Activated B cell treated with CpG ODN at 0.5 μM for 24 hours (primary cell): ENCODE measurements around the gene HIGD2A. TPM values are rescaled to one million over a fixed set of nuclear protein-coding genes. Genes with fewer than 3 reads are reported as not detected.
"Not testable (repeated sequence)": the region's sequence is repeated elsewhere in the genome, so short reads cannot be mapped to it uniquely, and the experiment has no call there.

Source experiments
- ATAC-seq: fragments of 200-7000 bp; cut with Tn5 transposase; one replicate; pipeline ENCODE4 v1.10.0; 2021; ENCODE audit warnings: low read depth, mild to moderate bottlenecking, moderate library complexity
- CTCF ChIA-PET: fragments of 350-600 bp; sonication (Branson Sonifier 250); formaldehyde crosslinking; loops from one replicate; lab custom pipeline; 2021; ENCODE audit warnings: antibody characterized with exemption; lab: Charles Lee
- POLR2A ChIA-PET: fragments of 350-600 bp; sonication (Branson Sonifier 250); formaldehyde crosslinking; loops from one replicate; lab custom pipeline; 2021; ENCODE audit warnings: antibody characterized with exemption; lab: Charles Lee
- DNase-seq: peaks from one replicate; pipeline ENCODE4 v3.0.0; 2022
- H3K27ac Mint-ChIP-seq: one replicate; pipeline ENCODE4 v1.8.0; 2020; ENCODE audit warnings: mixed read lengths
- H3K27me3 Mint-ChIP-seq: one replicate; pipeline ENCODE4 v1.8.0; 2021; ENCODE audit warnings: mixed read lengths
- H3K36me3 Mint-ChIP-seq: one replicate; pipeline ENCODE4 v1.8.0; 2021; ENCODE audit warnings: low read depth, mixed read lengths
- H3K4me1 Mint-ChIP-seq: one replicate; pipeline ENCODE4 v1.8.0; 2021; ENCODE audit warnings: mixed read lengths
- H3K4me3 Mint-ChIP-seq: one replicate; pipeline ENCODE4 v1.8.0; 2020; ENCODE audit warnings: mild to moderate bottlenecking, mixed read lengths
- H3K9me3 Mint-ChIP-seq: one replicate; pipeline ENCODE4 v1.8.0; 2020; ENCODE audit warnings: mixed read lengths
- intact Hi-C: fragments of 100-400 bp; cut with micrococcal nuclease; formaldehyde crosslinking; loops from one replicate; pipeline ENCODE4 v1.15.1; 2024
- total RNA-seq: library from RNA; stranded (reverse); gene quantifications from 2 replicates; pipeline ENCODE4 v1.2.3, GENCODE V29; 2022
- TF ChIP-seq, protein P1 (sequence below): fragments of 200-600 bp; IDR thresholded peaks from one replicate; pipeline ENCODE4 v1.8.0; 2022; ENCODE audit warnings: antibody characterized with exemption, mild to moderate bottlenecking

The HIGD2A gene
- total RNA-seq, 1 donor from 2014 or later: 116 TPM

- TF ChIP-seq, protein P1, sequence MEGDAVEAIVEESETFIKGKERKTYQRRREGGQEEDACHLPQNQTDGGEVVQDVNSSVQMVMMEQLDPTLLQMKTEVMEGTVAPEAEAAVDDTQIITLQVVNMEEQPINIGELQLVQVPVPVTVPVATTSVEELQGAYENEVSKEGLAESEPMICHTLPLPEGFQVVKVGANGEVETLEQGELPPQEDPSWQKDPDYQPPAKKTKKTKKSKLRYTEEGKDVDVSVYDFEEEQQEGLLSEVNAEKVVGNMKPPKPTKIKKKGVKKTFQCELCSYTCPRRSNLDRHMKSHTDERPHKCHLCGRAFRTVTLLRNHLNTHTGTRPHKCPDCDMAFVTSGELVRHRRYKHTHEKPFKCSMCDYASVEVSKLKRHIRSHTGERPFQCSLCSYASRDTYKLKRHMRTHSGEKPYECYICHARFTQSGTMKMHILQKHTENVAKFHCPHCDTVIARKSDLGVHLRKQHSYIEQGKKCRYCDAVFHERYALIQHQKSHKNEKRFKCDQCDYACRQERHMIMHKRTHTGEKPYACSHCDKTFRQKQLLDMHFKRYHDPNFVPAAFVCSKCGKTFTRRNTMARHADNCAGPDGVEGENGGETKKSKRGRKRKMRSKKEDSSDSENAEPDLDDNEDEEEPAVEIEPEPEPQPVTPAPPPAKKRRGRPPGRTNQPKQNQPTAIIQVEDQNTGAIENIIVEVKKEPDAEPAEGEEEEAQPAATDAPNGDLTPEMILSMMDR: no peak
- Mint-ChIP-seq H3K27me3 (no peaks in the 10 kb centered on the region), H3K27ac (no peak overlapping the region), H3K36me3 (peaks cover 39% of the 10 kb centered on the region), H3K9me3 (no peaks in the 10 kb centered on the region), H3K4me1 (peaks cover 1% of the 10 kb centered on the region), H3K4me3 (no peak overlapping the region)
- ATAC-seq (no peak), DNase-seq (no peak)
- POLR2A ChIA-PET: no interaction called here
- intact Hi-C loops: no loop called here
- CTCF ChIA-PET: interaction anchor here (0.8 to 1.7 kb wide), 4 partner anchors 10 to 171 kb away, joined by 3 to 5 read pairs (median 3); partner anchors contain the start of gene CLTB
Observed at GRCh38 chr5:176406436-176407052, 18.0 kb downstream of the HIGD2A start.

DNA sequence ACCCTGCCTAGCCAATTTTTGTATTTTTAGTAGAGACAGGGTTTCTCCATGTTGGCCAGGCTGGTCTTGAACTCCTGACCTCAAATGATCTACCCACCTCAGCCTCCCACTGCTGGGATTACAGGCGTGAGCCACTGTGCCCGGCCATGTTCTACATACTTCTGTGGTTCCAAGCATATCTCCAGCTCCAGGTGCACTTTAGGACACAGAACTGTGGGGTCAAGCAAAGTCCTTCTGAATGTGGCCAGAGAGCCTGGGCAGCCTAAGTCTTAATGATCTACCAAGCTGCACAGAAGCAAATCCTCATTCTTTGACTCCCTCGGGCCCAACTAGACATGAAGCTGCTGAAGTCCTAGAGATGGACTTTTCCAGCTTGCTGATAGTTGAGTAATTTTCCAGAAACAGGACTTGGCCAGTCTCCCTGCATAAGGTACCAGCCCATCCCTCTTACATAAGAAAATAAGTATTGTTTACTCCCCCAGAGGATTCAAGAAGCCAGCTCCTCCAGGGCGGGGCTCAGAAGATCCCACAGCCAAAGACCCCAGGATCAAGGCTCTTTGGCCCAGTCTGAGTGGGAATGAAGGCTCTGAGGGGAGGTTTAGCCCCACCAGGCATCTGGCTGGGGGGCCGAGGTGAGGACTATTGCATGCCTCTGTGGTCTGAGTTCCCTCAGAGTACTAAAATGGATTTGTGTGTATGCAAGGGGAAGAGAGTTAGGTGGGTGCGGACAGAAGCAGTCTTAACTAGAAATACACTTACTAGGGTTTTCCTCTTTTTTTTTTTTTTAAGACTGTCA lies 19.1 kb downstream of the HIGD2A start:
- CTCF ChIA-PET: interaction anchor here (1.2 to 1.7 kb wide), 2 partner anchors 165 to 172 kb away, joined by 3 read pairs; no protein-coding TSS in a partner anchor
- H3K4me3 Mint-ChIP-seq: no peak overlapping the region
- H3K27me3 Mint-ChIP-seq: no peaks in the 10 kb centered on the region
- TF ChIP-seq, protein P1: no peak
- POLR2A ChIA-PET: no interaction called here
- no peak overlapping the region for H3K27ac Mint-ChIP-seq
- H3K4me1 Mint-ChIP-seq: peaks cover 4% of the 10 kb centered on the region
- intact Hi-C loops: no loop called here
- ATAC-seq (no peak), DNase-seq (no peak)
- peaks cover 37% of the 10 kb centered on the region for H3K36me3 Mint-ChIP-seq
- H3K9me3 Mint-ChIP-seq: no peaks in the 10 kb centered on the region

DNA sequence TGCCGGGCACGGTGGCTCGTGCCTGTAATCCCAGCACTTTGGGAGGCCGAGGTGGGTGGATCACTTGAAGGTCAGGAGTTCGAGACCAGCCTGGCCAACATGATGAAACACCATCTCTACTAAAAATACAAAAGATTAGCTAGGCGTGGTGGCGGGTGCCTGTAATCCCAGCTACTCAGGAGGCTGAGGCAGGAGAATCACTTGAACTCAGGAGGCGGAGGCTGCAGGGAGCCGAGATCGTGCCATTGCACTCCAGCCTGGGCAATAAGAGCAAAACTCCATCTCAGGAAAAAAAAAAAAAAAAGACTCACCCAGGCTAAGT lies 19.7 kb downstream of the HIGD2A start:
- POLR2A ChIA-PET, H3K27me3 Mint-ChIP-seq, ATAC-seq, H3K9me3 Mint-ChIP-seq, CTCF ChIA-PET, H3K4me1 Mint-ChIP-seq, intact Hi-C loops, H3K27ac Mint-ChIP-seq, DNase-seq, H3K4me3 Mint-ChIP-seq: not testable (repeated sequence)
- H3K36me3 Mint-ChIP-seq: peaks cover 37% of the 10 kb centered on the region

GRCh38 chr5:176408590-176408989 lies 20.0 kb downstream of the HIGD2A start:
- no peaks in the 10 kb centered on the region for H3K27me3 Mint-ChIP-seq
- no peak for ATAC-seq
- CTCF ChIA-PET: no interaction called here
- DNase-seq: no peak
- peaks cover 4% of the 10 kb centered on the region for H3K4me1 Mint-ChIP-seq
- intact Hi-C loops: no loop called here
- no peak overlapping the region for H3K4me3 Mint-ChIP-seq
- no peak overlapping the region for H3K27ac Mint-ChIP-seq
- no peaks in the 10 kb centered on the region for H3K9me3 Mint-ChIP-seq
- POLR2A ChIA-PET: interaction anchor here (0.6 kb wide), 1 partner anchor 136 kb away, joined by 3 read pairs; no protein-coding TSS in a partner anchor
- TF ChIP-seq, protein P1: no peak
- peaks cover 37% of the 10 kb centered on the region for H3K36me3 Mint-ChIP-seq

DNA sequence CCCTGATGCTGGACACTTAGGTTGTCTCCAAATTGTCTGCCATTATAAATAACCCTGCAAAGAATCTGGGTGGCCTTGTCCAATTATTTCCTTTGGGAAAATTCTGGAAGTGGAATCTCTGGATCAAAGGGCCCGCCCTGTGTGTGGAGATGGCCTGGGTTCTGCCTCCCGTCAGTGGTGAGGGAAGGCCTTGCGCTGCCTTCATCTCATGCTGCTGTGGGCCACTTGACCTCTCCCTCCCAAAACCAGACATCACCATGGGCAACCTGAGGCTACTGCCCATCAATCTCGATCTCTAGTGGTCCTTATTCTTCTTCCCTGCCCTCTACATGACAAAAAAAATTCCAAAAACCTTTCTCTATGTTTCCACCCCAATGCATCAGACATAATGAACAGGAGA lies 21.2 kb downstream of the HIGD2A start:
- TF ChIP-seq, protein P1: no peak
- CTCF ChIA-PET: no interaction called here
- no peak overlapping the region for H3K4me3 Mint-ChIP-seq

More for the DNA sequence above, 21.2 kb downstream of the HIGD2A start:
- intact Hi-C loops: no loop called here
- Mint-ChIP-seq H3K4me1 (peaks cover 10% of the 10 kb centered on the region), H3K36me3 (peaks cover 36% of the 10 kb centered on the region), H3K27me3 (no peaks in the 10 kb centered on the region), H3K9me3 (no peaks in the 10 kb centered on the region), H3K27ac (no peak overlapping the region)
- no peak for DNase-seq
- ATAC-seq: no peak
- POLR2A ChIA-PET: interaction anchor here (0.6 kb wide), 1 partner anchor 777 kb away, joined by 3 read pairs; no protein-coding TSS in a partner anchor
